Measurements from ENCODE around the gene TREM2.

GRCh38 chr6:41164551-41165120 is 1.7 kb upstream of the TREM2 start:
- TF ChIP-seq CTCF (conservative IDR thresholded peaks at IDR 0.05; ENCODE audit: low read depth, low read length): no peak
- TF ChIP-seq EZH2 (IDR thresholded peaks at IDR 0.05; ENCODE audit: low read length, unreplicated experiment): no peak

Data from PC-3 (cell line).